GM12801 (cell line): ENCODE measurements around the gene COL19A1.

ENCODE experiments used
- CTCF ChIP-seq: IDR thresholded peaks from one replicate; pipeline ENCODE4 v1.5.1; 2011; ENCODE audit warnings: control low read depth; ENCODE audit not compliant: insufficient read length; ENCODE audit errors: extremely low read depth

Gene COL19A1

GRCh38 chr6:70196531-70196930 is 330.2 kb downstream of the COL19A1 start:
- no peak for TF ChIP-seq CTCF

DNA sequence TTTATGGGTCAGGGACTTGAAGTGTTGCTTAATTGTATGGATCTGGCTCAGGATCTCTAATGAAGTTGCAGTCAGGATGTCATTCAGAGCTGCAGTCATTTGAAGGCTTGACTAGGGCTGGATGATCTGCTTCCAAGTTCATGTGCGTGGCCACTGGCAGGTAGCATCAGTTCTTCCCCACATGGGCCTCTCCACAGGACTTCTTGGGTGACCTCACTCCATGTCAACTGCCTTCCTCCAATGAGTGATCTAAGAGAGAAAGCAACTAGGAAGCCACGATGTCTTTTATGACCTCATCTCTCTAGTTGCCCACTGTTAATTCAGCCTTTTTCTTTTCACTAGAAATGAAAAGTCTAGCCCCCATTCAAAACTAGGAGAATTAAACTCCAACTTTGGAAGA is 332.4 kb downstream of the COL19A1 start:
- no peak for TF ChIP-seq CTCF

GRCh38 chr6:70208235-70208790 is 342.0 kb downstream of the COL19A1 start:
- no peak for TF ChIP-seq CTCF

GRCh38 chr6:70210462-70210861 is 344.1 kb downstream of the COL19A1 start:
- no peak for TF ChIP-seq CTCF

- TF ChIP-seq CTCF: no peak
Measured at GRCh38 chr6:70215460-70216108, 349.2 kb downstream of the COL19A1 start.

GRCh38 chr6:70216767-70217166 is 350.4 kb downstream of the COL19A1 start:
- no peak for TF ChIP-seq CTCF

DNA sequence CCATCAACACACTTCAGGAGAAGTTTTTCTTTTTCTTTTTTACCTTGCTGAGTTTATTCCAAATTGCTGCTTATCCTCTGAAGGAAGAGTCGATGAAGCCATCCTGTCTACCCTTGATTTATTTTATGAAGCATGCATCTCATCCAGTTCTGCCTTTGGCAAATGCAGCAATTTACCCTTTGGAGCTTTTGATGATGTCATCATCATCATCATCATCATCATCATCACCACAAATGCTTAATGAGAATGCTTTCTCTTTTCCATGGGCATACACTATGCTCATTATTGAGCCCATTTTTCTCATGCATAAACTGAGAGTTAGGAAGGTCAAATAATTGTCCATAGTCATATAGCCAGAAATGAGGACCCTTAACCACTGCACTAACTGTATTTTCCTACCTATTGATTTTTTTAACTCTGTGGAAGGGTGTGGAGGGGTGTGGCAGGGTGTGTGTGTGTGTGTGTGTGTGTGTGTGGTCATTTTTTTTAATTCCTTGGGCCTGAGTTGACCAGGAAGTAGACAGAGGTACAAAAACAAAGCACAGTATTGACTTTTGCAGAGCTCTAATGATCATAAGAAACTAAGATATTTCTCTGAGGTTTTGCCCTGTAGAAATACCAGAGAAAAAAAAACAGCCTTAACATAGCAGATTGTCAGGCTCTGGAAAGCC is 353.7 kb downstream of the COL19A1 start:
- no peak for TF ChIP-seq CTCF
